HCT116 (cell line): Measurements from ENCODE around the gene NONO. TPM values are rescaled to one million over a fixed set of nuclear protein-coding genes. Genes with fewer than 3 reads are reported as not detected.
"Not testable (repeated sequence)": the region's sequence is repeated elsewhere in the genome, so short reads cannot be mapped to it uniquely, and the experiment has no call there.

Experiments used
- ATAC-seq: fragments of 200-7000 bp; cut with Tn5 transposase; 2 replicates; pipeline ENCODE4 v1.9.1; 2020; ENCODE audit warnings: mild to moderate bottlenecking, moderate library complexity
- BruUV-seq: library from RNA; stranded (reverse); fragments of 400-500 nt; replicated peaks from 2 replicates; lab custom pipeline; 2021; lab: Mats Ljungman, UMichigan
- CTCF ChIA-PET: fragments of 300-600 bp; sonication (Branson Sonifier 250); formaldehyde crosslinking; loops from one replicate; lab custom pipeline; 2021; ENCODE audit warnings: antibody characterized with exemption; lab: Charles Lee
- POLR2A ChIA-PET: fragments of 300-600, 350-600 bp; sonication (Branson Sonifier 250); formaldehyde crosslinking; loops from one replicate; lab custom pipeline; 2021; ENCODE audit warnings: antibody characterized with exemption; lab: Charles Lee
- RAD21 ChIA-PET, 2 experiments: fragments of 300-600 bp; sonication (Branson Sonifier 250); formaldehyde crosslinking; loops; one replicate each; lab custom pipeline; 2023; ENCODE audit warnings: low total read pairs in 2 of 2; ENCODE audit not compliant: uncharacterized antibody in 2 of 2, unreplicated experiment in 2 of 2, low non-redundant PET in 1 of 2; lab: Charles Lee
- DNase-seq: peaks from one replicate; pipeline ENCODE4 v3.0.0-alpha.2; 2010; ENCODE audit warnings: low read depth, low spot score
- H2AFZ ChIP-seq: fragments of 200-600 bp; shearing (Covaris generic), sonication (generic); 2 replicates; pipeline ENCODE4 v1.6.1; 2017; ENCODE audit warnings: low read depth, mixed run types, mixed read lengths, antibody characterized with exemption, low read length; ENCODE audit not compliant: poor library complexity, severe bottlenecking
- H3K27ac ChIP-seq: 2 replicates; pipeline ENCODE4 v1.5.1; 2012; ENCODE audit warnings: low read depth, low read length
- H3K27me3 ChIP-seq: fragments of 200-600 bp; sonication (generic); 2 replicates; pipeline ENCODE4 v1.6.1; 2016; ENCODE audit warnings: mixed run types, low read length, mixed read lengths; ENCODE audit not compliant: insufficient read depth
- H3K36me3 ChIP-seq, 2 experiments: fragments of 200-500 bp in 1 of 2; fragments of 200-600 bp in 1 of 2; sonication (Bioruptor generic) in 1 of 2; sonication (generic) in 1 of 2; 2 replicates each; pipeline versions ENCODE4 v1.5.1 to v1.6.1; 2014 to 2016; ENCODE audit warnings: low read length in 2 of 2, inconsistent platforms in 1 of 2, mixed read lengths in 1 of 2, mixed run types in 1 of 2; ENCODE audit not compliant: insufficient read depth in 2 of 2, control insufficient read depth in 1 of 2
- H3K4me1 ChIP-seq, 2 experiments: fragments of 200-600 bp in 1 of 2; sonication (generic) in 1 of 2; 2 replicates each; pipeline versions ENCODE4 v1.5.1 to v1.6.1; 2012 to 2017; ENCODE audit warnings: low read length in 2 of 2, inconsistent platforms in 1 of 2, mild to moderate bottlenecking in 1 of 2, mixed read lengths in 1 of 2, mixed run types in 1 of 2, moderate library complexity in 1 of 2; ENCODE audit not compliant: insufficient read depth in 2 of 2, control insufficient read depth in 1 of 2
- H3K4me2 ChIP-seq: fragments of 200-600 bp; sonication (generic); 2 replicates; pipeline ENCODE4 v1.6.1; 2017; ENCODE audit warnings: mixed run types, low read length, mixed read lengths
- H3K4me3 ChIP-seq, 2 experiments: fragments of 200-600 bp in 1 of 2; sonication (generic) in 1 of 2; replicated peaks in 1 of 2; 2 replicates each; pipeline ENCODE4 v1.5.1; 2011 to 2016; ENCODE audit warnings: low read length in 2 of 2, control low read depth in 1 of 2, low read depth in 1 of 2, mild to moderate bottlenecking in 1 of 2, mixed read lengths in 1 of 2, mixed run types in 1 of 2
- H3K79me2 ChIP-seq: fragments of 200-600 bp; sonication (generic); 2 replicates; pipeline ENCODE4 v1.6.1; 2017; ENCODE audit warnings: mild to moderate bottlenecking, mixed run types, low read length, moderate library complexity, mixed read lengths; ENCODE audit not compliant: insufficient read depth
- H3K9ac ChIP-seq: fragments of 200-600 bp; sonication (generic); 2 replicates; pipeline ENCODE4 v1.6.1; 2016; ENCODE audit warnings: low read length, mixed read lengths
- H3K9me2 ChIP-seq: fragments of 200-600 bp; sonication (generic), shearing (Covaris generic); 2 replicates; pipeline ENCODE4 v1.6.1; 2017; ENCODE audit warnings: mixed run types, mild to moderate bottlenecking, moderate library complexity; ENCODE audit not compliant: insufficient read depth
- H3K9me3 ChIP-seq, 2 experiments: fragments of 200-500 bp in 1 of 2; fragments of 200-600 bp in 1 of 2; sonication (Bioruptor generic) in 1 of 2; sonication (generic) in 1 of 2; 2 replicates each; pipeline ENCODE4 v1.6.1; 2014 to 2017; ENCODE audit warnings: low read length in 2 of 2, mixed read lengths in 2 of 2, inconsistent platforms in 1 of 2, low read depth in 1 of 2, mild to moderate bottlenecking in 1 of 2, mixed run types in 1 of 2, moderate library complexity in 1 of 2; ENCODE audit not compliant: control insufficient read depth in 1 of 2, insufficient read depth in 1 of 2
- H4K20me1 ChIP-seq: fragments of 200-600 bp; sonication (generic), shearing (Covaris generic); 2 replicates; pipeline ENCODE4 v1.6.1; 2017; ENCODE audit warnings: mixed run types, mild to moderate bottlenecking, moderate library complexity; ENCODE audit not compliant: insufficient read depth
- EZH2phosphoT487 ChIP-seq: fragments of 200-600 bp; IDR thresholded peaks from 2 replicates; pipeline ENCODE4 v1.6.1; 2018; ENCODE audit warnings: antibody characterized with exemption, borderline replicate concordance
- POLR2A ChIP-seq: IDR thresholded peaks from 2 replicates; pipeline ENCODE4 v1.7.0; 2011; ENCODE audit warnings: borderline replicate concordance; ENCODE audit not compliant: insufficient read depth, insufficient read length; ENCODE audit errors: extremely low read depth
- REST ChIP-seq: IDR thresholded peaks from 2 replicates; pipeline ENCODE4 v1.6.1; 2012; ENCODE audit warnings: low read depth
- SRF ChIP-seq: IDR thresholded peaks from 2 replicates; pipeline ENCODE4 v1.6.1; 2012; ENCODE audit warnings: low read depth
- intact Hi-C: fragments of 100-400 bp; cut with micrococcal nuclease; formaldehyde crosslinking; loops from 2 replicates; pipeline ENCODE4 v1.10.0; 2022
- total RNA-seq: library from RNA; stranded (reverse); gene quantifications from one replicate; pipeline ENCODE4 v1.2.1, GENCODE V29; 2021; ENCODE audit not compliant: unreplicated experiment

NONO gene
- total RNA-seq, 1 experiment from 2014 or later: 523 TPM

GRCh38 chrX:71269801-71270395, 13.5 kb upstream of the NONO start (continued):
- TF ChIP-seq REST (no peak), EZH2phosphoT487 (no peak), SRF (no peak), POLR2A (no peak)

- H3K4me3 ChIP-seq, BruUV-seq, H3K27me3 ChIP-seq, ATAC-seq, H2AFZ ChIP-seq, H3K79me2 ChIP-seq, H4K20me1 ChIP-seq, H3K9ac ChIP-seq, H3K36me3 ChIP-seq, POLR2A ChIA-PET, H3K4me1 ChIP-seq, DNase-seq, intact Hi-C loops, H3K9me2 ChIP-seq, CTCF ChIA-PET, RAD21 ChIA-PET, H3K9me3 ChIP-seq, H3K4me2 ChIP-seq, H3K27ac ChIP-seq: not testable (repeated sequence)
Observed at GRCh38 chrX:71272313-71272712, 11.1 kb upstream of the NONO start.

GRCh38 chrX:71281300-71281699, 2.1 kb upstream of the NONO start:
- ATAC-seq, H4K20me1 ChIP-seq, H3K27ac ChIP-seq, H3K4me2 ChIP-seq, H3K27me3 ChIP-seq, H3K9ac ChIP-seq, intact Hi-C loops, H3K4me3 ChIP-seq, CTCF ChIA-PET, H3K9me3 ChIP-seq, H3K9me2 ChIP-seq, H3K36me3 ChIP-seq, POLR2A ChIA-PET, H2AFZ ChIP-seq, DNase-seq, BruUV-seq: not testable (repeated sequence)
- peaks cover 4 to 20% of the 10 kb centered on the region in 2 experiments; a peak in 3 of 4 replicates for H3K4me1 ChIP-seq
- peaks cover 27% of the 10 kb centered on the region for H3K79me2 ChIP-seq
- RAD21 ChIA-PET: interaction anchor here in 1 of 2 experiments (0.7 kb wide), 1 partner anchor 8 kb away, joined by 3 read pairs; no protein-coding TSS in a partner anchor
